SHP77 (cell line): ENCODE results near the gene ZNF575.

Experiments
- DNase-seq, 2 experiments: peaks; one replicate each; lab custom pipeline; 2025; lab: John Stamatoyannopoulos, UW

The ZNF575 gene

GRCh38 chr19:43572171-43572588 is 39.2 kb downstream of the ZNF575 start:
- DNase-seq: peak; percentile 24 to 44

- no peak for DNase-seq
These were observed 41.6 kb downstream of the ZNF575 start for GRCh38 chr19:43574424-43575155.

GRCh38 chr19:43575156-43575950 is 42.4 kb downstream of the ZNF575 start, which contains the start of the genes PINLYP and XRCC1:
PINLYP (plus strand) TSS chr19:43575801; CDS start chr19:43577192, 1,391 bp downstream.
XRCC1 (minus strand) TSS chr19:43575527; CDS start chr19:43575458, 69 bp downstream.
- DNase-seq: peak; percentile 97 to 98

GRCh38 chr19:43575955-43576878 is 43.2 kb downstream of the ZNF575 start:
- DNase-seq: peak; percentile 24 to 26

GRCh38 chr19:43578787-43579186 is 45.8 kb downstream of the ZNF575 start:
- DNase-seq: no peak

- DNase-seq: no peak
These were observed 48.5 kb downstream of the ZNF575 start for GRCh38 chr19:43581467-43581866.

- no peak for DNase-seq
These were observed 49.5 kb downstream of the ZNF575 start for GRCh38 chr19:43582495-43582894.

- DNase-seq: no peak
These were observed 51.5 kb downstream of the ZNF575 start for GRCh38 chr19:43584484-43584883.
